G401.6 (cell line): ENCODE measurements around the gene SGSH.
"Not testable (repeated sequence)": the region's sequence is repeated elsewhere in the genome, so short reads cannot be mapped to it uniquely, and the experiment has no call there.

Source experiments
- FAIRE-seq: peaks from 2 replicates; lab custom pipeline; 2012; peaks lifted over from hg19 to GRCh38; lab: Jason Lieb, UNC

The SGSH gene

DNA sequence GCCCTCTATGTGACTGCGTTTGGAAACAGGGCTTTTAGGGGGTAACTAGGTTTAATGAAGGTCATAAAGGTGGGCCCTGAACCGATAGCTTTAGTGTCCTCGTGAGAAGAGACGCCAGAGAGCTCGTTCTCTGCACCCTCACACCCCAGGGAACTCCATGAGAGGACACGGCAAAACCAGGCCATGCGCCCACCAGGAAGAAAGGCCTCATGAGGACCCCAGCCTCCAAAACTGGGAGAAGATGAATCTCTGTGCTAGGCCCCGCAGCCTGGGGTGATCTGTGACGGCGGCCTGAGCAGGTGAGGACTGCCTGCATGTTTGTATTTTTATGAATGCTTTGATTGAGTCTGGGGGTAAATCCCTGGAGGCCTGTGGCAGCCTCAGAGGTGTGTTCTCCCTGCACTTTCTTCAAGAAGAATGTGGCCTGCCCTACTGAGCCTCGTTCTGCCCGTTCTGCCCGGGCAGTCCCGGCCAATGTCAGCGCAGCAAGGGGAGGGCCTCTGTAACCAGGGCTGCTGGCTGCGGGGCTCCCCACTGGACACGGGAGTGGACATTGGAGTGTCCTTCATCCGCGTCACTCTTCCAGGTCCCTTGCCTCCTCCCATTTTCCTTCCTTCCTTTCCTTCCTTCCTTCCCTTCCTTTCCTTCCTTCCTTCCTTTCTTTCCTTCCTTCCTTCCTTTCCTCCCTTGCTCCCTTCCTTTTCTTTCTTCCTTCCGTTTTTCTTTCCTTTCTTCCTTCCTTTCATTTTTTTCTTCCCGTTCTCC is 33.7 kb upstream of the SGSH start:
- no peak for FAIRE-seq

DNA sequence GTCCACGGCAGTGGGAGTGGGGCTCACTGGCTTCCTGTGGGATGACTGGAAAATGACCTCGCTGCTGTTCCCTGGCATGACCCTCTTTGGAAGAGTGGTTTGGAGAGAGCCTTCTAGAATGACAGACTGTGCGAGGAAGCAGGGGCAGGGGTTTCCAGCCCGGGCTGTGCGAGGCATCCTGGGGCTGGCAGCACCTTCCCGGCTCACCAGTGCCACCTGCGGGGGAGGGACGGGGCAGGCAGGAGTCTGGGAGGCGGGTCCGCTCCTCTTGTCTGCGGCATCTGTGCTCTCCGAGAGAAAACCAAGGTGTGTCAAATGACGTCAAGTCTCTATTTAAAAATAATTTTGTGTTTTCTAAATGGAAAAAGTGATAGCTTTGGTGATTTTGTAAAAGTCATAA is 32.7 kb upstream of the SGSH start:
- no peak for FAIRE-seq

DNA sequence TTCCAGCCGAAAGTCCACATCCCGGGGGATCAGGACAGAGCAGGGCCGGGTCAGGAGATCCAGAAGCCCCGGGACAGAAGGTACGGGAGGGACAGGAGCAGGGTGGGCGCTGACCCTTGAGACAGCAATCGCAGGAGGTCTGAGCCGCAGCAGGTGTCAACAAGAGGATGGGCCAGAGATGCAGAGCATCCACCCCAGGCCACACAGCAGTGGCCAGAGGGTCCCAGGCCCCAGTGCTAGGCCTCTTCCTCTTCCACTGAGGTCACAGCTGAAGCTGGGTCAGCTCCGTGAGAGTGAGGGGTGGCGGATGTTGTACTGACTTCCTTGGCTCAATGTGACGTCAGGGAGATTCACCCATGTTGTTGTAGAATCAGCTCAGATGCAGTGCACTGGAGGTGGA is 31.8 kb upstream of the SGSH start:
- no peak for FAIRE-seq

DNA sequence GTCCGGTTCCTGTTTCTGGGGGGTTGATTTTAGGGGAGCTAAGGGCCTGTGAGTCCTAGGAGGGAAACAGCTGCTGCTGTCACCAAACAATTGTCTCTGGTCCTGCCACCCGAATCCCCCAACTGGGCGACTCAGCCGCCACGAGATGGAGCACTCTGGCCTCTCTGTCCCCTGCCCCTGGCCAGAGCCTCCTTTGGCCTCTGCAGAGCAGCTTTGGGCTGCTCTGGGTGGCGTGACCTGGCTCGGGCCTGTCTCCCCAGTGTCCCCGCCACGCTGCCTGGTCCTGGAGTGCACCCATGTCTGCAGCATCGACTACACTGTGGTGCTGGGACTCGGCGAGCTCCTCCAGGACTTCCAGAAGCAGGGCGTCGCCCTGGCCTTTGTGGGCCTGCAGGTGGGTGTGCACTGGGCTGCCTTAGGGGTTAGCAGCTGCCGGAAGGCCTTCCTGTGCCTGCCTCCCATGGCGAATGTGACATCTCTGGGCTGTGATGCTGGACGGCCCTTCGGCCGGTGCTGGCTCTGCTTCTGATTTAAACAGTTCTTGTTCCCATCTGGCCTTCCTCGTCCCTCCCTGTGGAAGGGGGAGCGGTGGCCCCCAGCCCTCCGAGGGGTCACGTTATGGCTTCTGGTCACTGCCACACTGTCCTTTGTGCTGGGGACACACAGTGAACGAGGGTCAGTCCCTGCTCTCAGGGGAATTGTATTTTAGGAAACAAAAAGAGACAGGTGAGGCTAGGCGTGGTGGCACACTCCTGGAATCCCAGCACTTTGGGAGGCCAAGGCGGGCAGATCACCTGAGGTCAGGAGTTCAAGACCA is 29.0 kb upstream of the SGSH start:
- no peak for FAIRE-seq

DNA sequence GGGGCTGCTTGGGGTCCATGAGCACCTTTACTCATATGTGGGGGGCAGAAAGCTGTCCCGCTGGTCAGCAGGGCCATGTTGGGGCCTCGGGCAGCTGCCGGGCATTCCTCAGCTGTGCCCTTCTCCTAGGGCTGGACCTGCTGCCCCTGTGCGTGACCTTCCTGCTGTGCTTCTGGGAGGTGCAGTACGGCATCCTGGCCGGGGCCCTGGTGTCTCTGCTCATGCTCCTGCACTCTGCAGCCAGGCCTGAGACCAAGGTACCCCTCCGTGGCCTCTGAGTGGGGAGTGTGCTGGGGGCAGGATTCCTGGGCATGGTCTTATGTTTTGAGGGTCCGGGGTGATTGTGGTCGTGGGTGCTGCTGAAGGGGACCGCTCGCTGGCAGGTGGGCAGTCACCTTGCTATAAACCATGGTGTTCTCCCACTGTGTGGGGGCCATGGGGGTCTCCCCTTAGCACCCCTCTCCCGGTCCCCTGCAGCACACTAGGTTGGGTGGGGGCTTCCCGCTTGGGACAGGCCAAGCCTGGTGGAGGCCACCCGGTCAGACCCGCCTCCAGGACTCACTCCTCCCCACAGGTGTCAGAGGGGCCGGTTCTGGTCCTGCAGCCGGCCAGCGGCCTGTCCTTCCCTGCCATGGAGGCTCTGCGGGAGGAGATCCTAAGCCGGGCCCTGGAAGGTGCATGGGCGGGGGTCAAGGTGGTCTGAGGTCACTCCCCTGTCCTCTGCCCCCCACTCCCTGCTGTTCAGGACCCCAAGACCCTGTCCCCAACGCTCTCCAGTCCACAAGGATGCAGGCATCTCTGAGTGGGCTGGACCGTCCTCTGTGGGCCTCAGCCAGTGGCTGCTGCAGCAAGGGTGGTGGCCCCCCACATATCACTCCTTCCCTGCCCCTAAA is 28.1 kb upstream of the SGSH start:
- FAIRE-seq, result no peak

DNA sequence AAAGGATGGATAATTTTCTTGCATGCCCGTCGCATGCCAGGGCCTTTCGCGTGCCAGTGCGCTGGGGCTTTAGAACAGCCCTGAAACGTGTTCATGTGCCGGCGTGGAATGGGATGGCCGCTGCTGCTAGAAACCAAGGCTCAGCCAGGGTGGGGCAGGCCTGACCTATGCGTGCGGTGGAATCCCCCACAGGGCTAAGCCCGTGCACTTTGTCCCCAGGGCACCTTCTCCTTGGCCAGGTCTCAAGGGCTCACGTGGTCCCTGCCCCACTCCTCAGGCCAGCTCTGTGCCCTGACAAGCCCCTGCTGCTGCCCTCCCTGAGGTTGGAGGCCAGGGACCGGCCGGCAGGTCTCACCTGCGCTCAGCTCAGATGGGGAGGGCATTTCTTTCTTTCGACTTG is 27.4 kb upstream of the SGSH start:
- no peak for FAIRE-seq

DNA sequence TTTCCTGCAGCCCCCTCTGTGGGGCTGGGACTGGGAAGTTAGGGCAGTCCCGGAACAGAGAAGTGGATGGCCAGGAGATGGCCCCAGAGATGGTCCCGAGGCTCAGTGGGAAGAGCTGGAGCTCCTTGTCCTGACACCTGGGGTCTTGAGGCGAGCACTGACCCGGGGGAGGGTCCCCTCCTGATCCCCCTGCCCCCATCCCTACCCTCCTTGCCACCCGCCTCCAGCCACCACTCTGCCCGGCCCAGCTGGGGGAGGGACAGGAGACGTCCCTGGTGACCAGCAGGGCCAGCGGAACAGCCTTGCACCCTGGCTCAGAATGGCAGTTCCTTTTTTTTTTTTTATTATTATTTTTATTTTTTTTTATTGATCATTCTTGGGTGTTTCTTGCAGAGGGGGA is 26.6 kb upstream of the SGSH start:
- no peak for FAIRE-seq

DNA sequence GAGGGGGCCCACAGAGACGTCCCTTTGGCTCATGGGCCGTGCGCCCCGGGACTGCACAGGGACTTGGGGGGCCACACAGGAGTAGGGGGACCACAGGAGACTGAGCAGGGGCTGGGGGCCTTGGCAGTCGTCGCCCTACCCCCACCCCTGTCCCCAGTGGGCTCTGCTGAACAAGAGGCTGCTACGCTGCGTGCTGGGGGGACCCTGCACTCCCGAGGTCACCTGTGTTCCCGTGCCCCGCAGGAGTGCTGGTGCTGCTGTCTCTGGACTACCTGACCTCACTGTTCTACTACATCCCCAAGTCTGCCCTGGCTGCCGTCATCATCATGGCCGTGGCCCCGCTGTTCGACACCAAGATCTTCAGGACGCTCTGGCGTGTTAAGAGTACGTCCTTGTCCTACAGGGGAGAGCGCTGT is 26.1 kb upstream of the SGSH start:
- FAIRE-seq, result no peak

DNA sequence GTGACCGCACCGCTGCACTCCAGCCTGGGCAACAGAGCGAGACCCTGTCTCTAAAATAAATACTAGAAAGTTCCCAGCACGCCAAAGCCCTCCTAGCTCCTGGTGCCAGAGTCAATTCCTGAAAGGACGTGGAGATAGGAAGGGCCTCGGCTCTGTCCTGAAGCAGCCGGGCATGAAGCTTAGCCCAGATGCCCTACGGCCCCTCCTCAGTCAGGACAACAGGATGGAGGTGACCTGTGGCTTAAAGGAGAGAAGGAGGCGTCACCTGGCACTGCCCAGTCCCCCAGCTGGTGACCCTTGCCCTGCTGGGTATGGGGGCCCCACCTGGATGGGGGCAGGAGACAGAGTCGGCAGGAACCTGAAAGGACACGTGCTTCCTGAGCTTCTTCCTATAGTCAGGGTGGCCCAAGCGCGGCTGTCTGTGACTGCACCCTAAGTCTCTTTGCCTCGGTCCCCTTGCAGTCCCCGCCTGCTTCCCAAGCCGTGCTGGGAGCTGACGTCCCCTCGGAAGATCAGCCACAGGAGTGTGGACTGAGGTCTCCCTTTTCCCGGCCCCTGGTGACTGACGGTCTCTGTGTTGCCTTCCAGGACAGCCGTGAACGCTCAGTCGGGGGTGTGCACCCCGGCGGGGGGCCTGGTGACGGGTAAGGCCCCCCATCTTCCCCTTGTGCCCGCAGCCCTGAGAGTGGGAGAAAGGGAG is 25.6 kb upstream of the SGSH start:
- FAIRE-seq, result no peak

DNA sequence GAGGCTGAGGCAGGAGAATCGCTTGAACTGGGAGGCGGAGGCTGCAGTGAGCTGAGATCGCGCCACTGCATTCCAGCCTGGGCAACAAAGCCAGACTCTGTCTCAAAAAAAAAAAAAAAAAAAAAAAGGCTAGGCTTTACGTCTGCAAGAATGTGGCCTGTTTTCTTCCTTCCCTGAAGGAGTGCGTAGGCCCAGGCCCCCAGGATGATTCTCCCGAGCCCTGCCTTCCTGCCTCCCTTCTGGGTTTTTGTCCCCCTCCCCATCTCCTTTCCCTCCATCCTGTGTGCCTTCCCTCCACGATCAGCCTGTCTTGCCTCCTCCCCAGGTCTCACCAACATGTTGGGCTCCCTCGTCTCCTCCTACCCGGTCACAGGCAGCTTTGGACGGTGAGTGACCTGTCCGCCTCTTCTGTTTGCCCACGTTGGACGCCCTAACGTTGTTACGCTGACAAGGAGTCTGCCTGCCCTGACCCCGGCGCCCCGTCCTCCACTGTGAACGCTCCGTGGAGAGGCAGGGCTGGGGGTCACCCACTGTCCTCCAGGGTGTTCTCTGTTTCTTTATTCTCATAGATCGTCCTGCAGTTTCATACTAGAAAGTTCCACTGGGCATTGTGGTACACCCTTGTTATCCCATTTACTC is 24.9 kb upstream of the SGSH start:
- no peak for FAIRE-seq

DNA sequence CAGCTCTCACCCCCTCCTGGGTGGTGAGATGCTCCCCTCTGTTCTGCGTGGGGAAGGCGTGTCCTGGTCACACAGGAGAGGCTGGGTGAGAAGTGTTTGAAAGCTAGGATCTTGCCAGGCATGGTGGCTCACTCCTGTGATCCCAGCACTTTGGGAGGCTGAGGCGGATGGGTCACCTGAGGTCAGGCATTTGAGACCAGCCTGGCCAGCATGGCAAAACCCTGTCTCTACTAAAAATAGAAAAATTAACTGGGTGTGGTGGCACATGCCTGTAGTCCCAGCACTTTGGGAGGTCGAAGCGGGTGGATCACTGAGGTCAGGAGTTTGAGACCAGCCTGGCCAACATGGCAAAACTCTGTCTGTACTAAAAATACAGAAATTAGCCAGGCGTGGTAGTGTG is 24.3 kb upstream of the SGSH start:
- not testable (repeated sequence) for FAIRE-seq

DNA sequence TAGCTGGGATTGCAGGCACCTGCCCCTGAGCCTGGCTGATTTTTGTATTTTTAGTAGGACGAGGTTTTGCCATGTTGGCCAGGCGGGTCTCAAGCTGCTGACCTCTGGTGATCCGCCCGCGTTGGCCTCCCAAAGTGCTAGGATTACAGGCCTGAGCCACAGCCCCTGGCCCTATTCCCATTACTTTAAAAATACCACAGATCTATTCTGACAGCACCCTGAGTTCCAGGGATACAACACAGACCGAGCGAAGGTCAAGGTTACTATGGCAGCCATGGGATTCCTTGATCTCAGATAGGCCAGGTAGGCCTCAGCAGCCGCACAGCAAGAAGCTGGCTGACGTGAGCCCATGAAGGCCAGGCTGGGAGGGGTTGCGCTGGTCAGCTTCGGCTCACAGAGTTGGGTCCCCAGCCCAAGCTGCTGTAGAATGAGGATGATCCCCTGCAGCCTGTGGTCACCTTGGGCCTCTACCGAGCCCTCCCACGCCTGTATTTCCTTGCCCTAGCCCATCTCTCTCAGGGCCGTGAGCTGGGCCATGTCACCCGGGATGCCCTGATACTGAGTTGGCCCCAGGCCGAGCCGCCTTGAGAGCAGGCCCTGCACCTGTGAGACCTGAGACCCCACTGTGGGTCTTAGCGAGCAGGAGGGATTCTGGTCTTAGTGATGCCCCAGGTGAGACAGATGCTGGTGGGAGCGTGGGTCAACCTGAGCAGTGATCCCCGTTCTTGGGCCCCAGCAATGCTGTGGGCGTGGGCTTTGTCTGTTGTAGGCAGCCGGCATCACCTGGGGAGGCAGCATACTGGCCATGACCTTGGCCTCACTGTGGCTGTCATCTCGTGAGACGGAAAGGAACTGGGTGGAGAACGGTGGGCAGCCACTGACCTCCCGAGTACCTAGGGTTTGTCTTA is 23.6 kb upstream of the SGSH start:
- FAIRE-seq, result no peak

DNA sequence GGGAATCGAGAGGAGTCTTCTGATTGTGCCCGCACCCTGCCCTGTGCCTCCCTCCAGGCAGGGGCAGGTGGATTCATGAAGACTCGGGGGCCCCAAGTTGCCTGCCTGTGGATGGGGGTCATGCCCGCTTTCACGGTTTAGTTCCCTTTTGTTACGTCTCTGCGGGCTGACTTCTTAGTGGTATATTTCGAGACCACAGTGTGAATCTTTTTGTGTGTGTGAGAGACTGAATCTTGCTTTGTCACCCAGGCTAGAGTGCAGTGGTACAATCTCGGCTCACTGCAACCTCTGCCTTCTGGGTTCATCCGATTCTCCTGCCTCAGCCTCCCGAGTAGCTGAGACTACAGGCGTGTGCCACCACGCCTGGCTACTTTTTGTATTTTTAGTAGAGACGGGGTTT is 22.4 kb upstream of the SGSH start:
- FAIRE-seq, result no peak

DNA sequence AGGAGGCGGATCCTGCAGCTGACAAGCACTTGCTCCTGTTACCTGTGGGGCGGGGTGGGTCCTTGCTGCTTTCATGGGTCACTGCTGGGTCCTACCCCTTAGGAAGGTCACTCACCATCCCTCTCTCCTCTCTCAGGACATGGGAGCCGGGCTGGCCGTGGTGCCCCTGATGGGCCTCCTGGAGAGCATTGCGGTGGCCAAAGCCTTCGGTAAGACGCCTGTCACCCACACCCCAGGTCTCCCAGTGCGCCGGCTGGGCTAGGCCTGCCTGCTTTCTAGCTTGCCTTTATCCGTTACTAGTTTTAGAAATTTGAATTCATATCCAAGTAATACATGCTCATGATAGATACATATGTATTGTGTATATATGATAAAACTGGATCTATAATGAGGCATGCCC is 17.3 kb upstream of the SGSH start:
- FAIRE-seq, result no peak

DNA sequence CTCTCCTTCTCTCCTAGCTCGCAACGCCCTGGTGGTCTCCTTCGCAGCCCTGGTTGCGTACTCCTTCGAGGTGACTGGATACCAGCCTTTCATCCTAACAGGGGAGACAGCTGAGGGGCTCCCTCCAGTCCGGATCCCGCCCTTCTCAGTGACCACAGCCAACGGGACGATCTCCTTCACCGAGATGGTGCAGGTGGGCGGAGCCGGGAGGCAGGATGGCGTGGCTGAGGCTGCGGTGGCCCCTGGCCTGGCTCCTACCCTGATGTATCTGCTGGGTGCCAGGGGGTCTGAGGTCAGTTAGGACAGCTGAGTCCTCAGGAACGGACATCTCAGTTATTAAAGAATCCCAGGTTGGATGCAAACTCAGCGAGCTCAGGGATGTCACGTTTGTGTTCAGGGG is 16.8 kb upstream of the SGSH start:
- no peak for FAIRE-seq

DNA sequence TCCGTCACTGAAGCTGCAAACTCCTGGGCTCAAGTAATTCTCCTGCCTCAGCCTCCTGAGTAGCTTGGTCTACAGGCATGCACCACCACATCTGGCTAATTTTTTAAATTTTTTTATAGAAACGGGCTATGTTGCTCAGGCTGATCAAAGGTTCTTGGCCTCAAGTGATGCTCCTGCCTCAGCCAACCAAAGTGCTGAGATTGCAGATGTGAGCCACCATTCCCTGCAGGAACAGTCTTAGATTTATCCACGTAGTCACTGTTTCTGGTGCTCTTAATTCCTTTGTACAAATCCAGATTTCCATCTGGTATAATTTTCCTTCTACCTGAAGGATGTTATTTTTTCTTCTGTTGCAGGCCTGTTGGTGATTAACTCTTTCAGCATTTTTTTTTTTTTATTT is 13.1 kb upstream of the SGSH start:
- no peak for FAIRE-seq

DNA sequence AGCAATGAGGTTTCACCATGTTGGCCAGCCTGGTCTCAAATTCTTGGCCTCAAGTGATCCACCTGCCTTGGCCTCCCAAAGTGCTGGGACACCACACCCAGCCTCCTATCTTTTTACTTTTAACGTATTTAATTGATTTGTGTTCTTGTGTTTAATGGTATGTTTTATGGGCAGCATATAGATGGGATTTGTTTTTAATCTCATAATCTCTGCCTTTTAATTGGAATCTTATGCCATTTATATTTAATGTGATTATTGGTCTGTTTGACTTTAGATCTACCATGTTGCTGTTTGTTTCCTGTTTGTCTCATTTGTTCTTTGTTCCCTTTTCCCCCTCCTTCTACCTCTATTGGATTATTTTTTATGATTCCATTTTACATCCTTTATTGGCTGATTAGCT is 12.3 kb upstream of the SGSH start:
- FAIRE-seq, result no peak

DNA sequence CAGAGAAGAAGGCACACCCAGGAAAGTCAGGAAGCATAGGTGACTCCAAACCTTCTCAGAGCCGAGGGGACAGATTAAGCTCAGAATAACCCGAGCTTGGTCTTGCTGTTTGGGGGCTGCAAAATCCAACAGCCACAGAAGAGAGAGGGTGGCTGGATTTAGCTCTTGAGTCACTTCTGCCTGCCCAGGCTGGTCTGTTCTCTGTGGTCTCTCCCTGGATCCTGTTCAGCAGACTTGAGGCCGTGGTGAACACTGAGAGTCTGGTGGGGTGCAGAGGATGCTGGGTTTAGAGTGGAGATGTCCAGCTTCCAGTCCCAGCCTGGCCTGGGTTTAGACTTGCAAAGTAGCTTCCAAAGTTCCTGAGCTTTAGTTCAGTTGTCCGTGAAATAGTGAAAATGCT is 8.9 kb upstream of the SGSH start:
- FAIRE-seq, result no peak

DNA sequence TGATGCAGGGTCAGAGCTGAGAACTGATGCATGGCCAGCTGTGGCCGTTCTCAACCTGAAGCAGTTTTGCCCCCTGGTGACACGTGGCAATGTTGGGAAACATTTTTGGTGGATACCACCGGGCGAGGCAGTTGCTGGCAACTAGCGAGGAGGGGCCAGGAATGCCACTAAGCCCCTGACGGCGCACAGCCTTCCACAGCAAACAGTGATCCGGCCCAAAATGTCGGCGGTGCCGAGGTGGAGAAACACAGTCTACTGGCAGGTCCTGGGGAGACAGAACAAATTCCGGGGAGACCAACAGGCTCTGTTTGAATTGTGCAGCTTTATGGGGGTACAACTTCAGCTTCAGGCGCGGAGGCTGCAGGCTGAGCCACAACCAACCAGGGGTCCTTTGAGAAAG is 8.3 kb upstream of the SGSH start:
- FAIRE-seq, result no peak

DNA sequence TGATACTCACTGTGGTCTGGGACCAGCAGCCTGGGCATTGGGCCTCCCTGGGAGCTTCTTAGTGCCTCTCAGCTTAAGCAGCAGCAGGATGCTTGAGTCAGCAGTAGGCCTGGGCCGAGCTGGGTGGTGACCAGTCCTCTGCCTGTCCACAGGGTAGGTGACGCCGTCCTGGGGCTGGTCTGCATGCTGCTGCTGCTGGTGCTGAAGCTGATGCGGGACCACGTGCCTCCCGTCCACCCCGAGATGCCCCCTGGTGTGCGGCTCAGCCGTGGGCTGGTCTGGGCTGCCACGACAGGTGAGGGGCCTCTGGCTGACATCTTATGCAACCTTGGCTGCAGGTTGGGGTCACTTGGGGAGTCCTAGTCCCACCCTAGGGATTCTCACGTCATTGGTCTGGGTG is 7.5 kb upstream of the SGSH start:
- no peak for FAIRE-seq

DNA sequence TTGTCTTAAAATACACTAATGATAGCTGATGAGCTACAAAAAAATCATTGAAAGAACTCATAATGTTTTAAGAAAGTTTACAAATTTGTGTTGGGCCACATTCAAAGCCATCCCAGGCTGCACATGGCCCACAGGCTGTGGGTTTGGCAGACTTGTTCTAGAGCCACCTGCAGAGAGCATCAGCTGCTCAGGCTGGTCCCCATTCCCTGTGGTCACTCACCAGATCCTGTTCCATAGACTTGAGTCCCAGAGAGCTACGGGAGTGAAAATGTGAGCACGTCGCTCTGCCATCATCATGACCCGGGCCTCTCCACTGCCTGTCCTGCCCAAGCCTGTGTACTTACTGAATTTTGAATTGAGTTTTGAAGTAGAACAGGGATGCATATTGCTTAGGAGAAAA is 7.0 kb upstream of the SGSH start:
- no peak for FAIRE-seq
